Measurements from ENCODE around the gene DPEP3. TPM values are rescaled to one million over a fixed set of nuclear protein-coding genes. Genes with fewer than 3 reads are reported as not detected.

Gene DPEP3
- under 1 TPM in 1 of 10 donors, not detected in 9; 0.34 TPM for total RNA-seq
- under 1 TPM in 1 of 2 donors, not detected in 1; 0.01 TPM for polyA plus RNA-seq
- long read RNA-seq, donor 1, result 0 reads
- long read RNA-seq, donor 2, result 0 reads
- long read RNA-seq, donor 3, result 0 reads

- DNase-seq (no peak), ATAC-seq (no peak)
- 54 to 62% methylated on average over 60 to 62 of the region's 62 CpGs for WGBS, 2 donors
- Histone ChIP-seq H3K27ac (no peak within 1 kb of the TSS), H3K4me3 (no peak within 1 kb of the TSS), H3K36me3 (no peaks in the 10 kb centered on the region), H3K27me3 (peaks cover 0 to 8% (median 0%) of the 10 kb centered on the region in 7 donors), H3K9me3 (no peaks in the 10 kb centered on the region), H3K4me1 (peaks cover 0 to 24% (median 19%) of the 10 kb centered on the region in 9 donors)
- peak in 5 of 9 donors; percentile 14 to 29 (median 23) for TF ChIP-seq CTCF (IDR thresholded peaks at IDR 0.05)
- intact Hi-C loops (cut with DNase I), result no loop called here
These were observed at the start of gene DPEP3 for GRCh38 chr16:67979955-67980678. Gene DPEP3 (minus strand): TSS chr16:67980499. CDS start chr16:67980380, 119 bp downstream.

- WGBS, 2 donors, result 93 to 94% methylated on average over 3 of the region's 3 CpGs
- H3K27me3 ChIP-seq, result no peaks in the 10 kb centered on the region
- no peak for TF ChIP-seq CTCF (IDR thresholded peaks at IDR 0.05)
These were observed 48.7 kb upstream of the DPEP3 start for GRCh38 chr16:68028996-68029395.

GRCh38 chr16:68022728-68023537 lies 42.6 kb upstream of the DPEP3 start, which contains the start of the genes DDX28 and DUS2:
Gene DDX28 (minus strand): TSS chr16:68023232. CDS start chr16:68023202, 30 bp downstream.
Gene DUS2 (plus strand): TSS chr16:68023284. CDS start chr16:68038024, 14,740 bp downstream.
- Histone ChIP-seq H3K4me1 (peaks cover 5 to 33% (median 27%) of the 10 kb centered on the region in 9 donors), H3K9me3 (no peaks in the 10 kb centered on the region), H3K27ac (peak within 1 kb of the TSS; percentile 61 to 92 (median 84)), H3K36me3 (peaks cover 0 to 35% (median 0%) of the 10 kb centered on the region in 9 donors), H3K27me3 (no peaks in the 10 kb centered on the region), H3K4me3 (peak within 1 kb of the TSS; percentile 73 to 100 (median 98))
- 1% methylated on average over 84 of the region's 84 CpGs for WGBS, 2 donors
- DNase-seq (peak; percentile 93 to 94), ATAC-seq (peak; percentile 96 to 99 (median 98))
- TF ChIP-seq CTCF (IDR thresholded peaks at IDR 0.05), result no peak
- intact Hi-C loops (cut with DNase I), result loop anchor here in 1 of 10 donors (5.0 kb wide), 2 partner anchors 36 to 141 kb away; partner anchors contain the start of gene NRN1L

More at GRCh38 chr16:68028996-68029395, 48.7 kb upstream of the DPEP3 start:
- Histone ChIP-seq H3K27ac (no peak overlapping the region), H3K4me1 (peaks cover 0 to 7% (median 4%) of the 10 kb centered on the region in 9 donors), H3K4me3 (no peak overlapping the region), H3K9me3 (no peaks in the 10 kb centered on the region), H3K36me3 (peaks cover 0 to 63% (median 0%) of the 10 kb centered on the region in 9 donors)
- no peak for ATAC-seq
- no peak for DNase-seq
- intact Hi-C loops (cut with DNase I), result no loop called here

- intact Hi-C loops (cut with DNase I), result loop anchor here in 1 of 10 donors (5.0 kb wide), 2 partner anchors 35 to 140 kb away; partner anchors contain the start of gene NRN1L
- DNase-seq, result no peak
- peak in 3 of 8 donors; percentile 9 to 24 (median 10) for ATAC-seq
- TF ChIP-seq CTCF (IDR thresholded peaks at IDR 0.05), result no peak
- H3K27me3 ChIP-seq, result no peaks in the 10 kb centered on the region
- H3K4me1 ChIP-seq, result peaks cover 5 to 33% (median 27%) of the 10 kb centered on the region in 9 donors
- H3K27ac ChIP-seq, result peak overlapping the region in 9 of 10 donors; percentile 62 to 92 (median 85)
- H3K36me3 ChIP-seq, result peaks cover 0 to 29% (median 0%) of the 10 kb centered on the region in 9 donors
- no peaks in the 10 kb centered on the region for H3K9me3 ChIP-seq
- WGBS, 2 donors, result 9 to 12% methylated on average over 19 of the region's 19 CpGs
- H3K4me3 ChIP-seq, result peak overlapping the region; percentile 73 to 100 (median 98)
These were observed 42.0 kb upstream of the DPEP3 start for GRCh38 chr16:68022278-68022727.
